ENCODE data around the gene RP2. TPM values are rescaled to one million over a fixed set of nuclear protein-coding genes. Genes with fewer than 3 reads are reported as not detected.

The RP2 gene
- total RNA-seq, 1 donor from 2014 or later, result 6.1 TPM

GRCh38 chrX:46912603-46913491 is 76.0 kb downstream of the RP2 start:
- H3K27ac ChIP-seq, result peak overlapping the region; percentile 53
- H3K4me3 ChIP-seq, result peak overlapping the region; percentile 53 to 59
- H3K27me3 ChIP-seq, result no peaks in the 10 kb centered on the region
- H3K36me3 ChIP-seq, result no peaks in the 10 kb centered on the region
- intact Hi-C loops (cut with DNase I), result no loop called here
- no peaks in the 10 kb centered on the region for H3K4me1 ChIP-seq
- TF ChIP-seq POLR2A (IDR thresholded peaks at IDR 0.05) (no peak), POLR2AphosphoS5 (IDR thresholded peaks at IDR 0.05; ENCODE audit: insufficient read depth in 1 of 2, low read depth in 1 of 2) (no peak), CTCF (IDR thresholded peaks at IDR 0.05) (peak in 1 of 3 experiments; percentile 28)
- H3K9me3 ChIP-seq, result no peaks in the 10 kb centered on the region
- DNase-seq (ENCODE audit: extremely low spot score in 2 of 2), result no peak

- no peaks in the 10 kb centered on the region for H3K36me3 ChIP-seq
- H3K27me3 ChIP-seq, result no peaks in the 10 kb centered on the region
- intact Hi-C loops (cut with DNase I), result no loop called here
- peak overlapping the region; percentile 53 to 59 for H3K4me3 ChIP-seq
- no peaks in the 10 kb centered on the region for H3K9me3 ChIP-seq
- no peak for TF ChIP-seq POLR2AphosphoS5 (IDR thresholded peaks at IDR 0.05; ENCODE audit: insufficient read depth in 1 of 2, low read depth in 1 of 2)
- TF ChIP-seq CTCF (IDR thresholded peaks at IDR 0.05), result no peak
- TF ChIP-seq POLR2A (IDR thresholded peaks at IDR 0.05), result no peak
- H3K27ac ChIP-seq, result no peak overlapping the region
- no peaks in the 10 kb centered on the region for H3K4me1 ChIP-seq
- DNase-seq (ENCODE audit: extremely low spot score in 2 of 2), result no peak
Measured at GRCh38 chrX:46913667-46914066, 76.8 kb downstream of the RP2 start.

DNA sequence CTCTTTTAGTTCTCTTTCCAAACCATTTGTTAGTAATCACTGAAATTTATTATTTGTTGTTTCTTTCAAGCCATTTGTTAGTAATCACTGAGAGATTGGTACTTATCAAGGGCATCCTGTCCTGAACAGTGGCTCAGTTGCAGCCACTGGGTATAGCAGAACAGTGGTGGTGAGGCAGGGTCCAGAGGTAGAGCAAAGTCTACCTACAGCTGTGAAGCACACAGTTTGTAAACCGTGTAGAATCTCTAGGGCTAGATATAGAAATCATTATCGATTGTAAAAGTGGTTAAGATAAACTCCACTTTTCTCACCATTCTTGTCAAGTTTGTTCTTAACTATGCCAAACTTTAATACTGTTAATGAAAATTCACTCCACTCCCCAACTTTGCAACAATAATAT is 79.4 kb downstream of the RP2 start:
- DNase-seq (ENCODE audit: extremely low spot score in 2 of 2), result no peak
- Histone ChIP-seq H3K4me3 (no peak overlapping the region), H3K9me3 (no peaks in the 10 kb centered on the region), H3K4me1 (no peaks in the 10 kb centered on the region), H3K36me3 (no peaks in the 10 kb centered on the region), H3K27me3 (no peaks in the 10 kb centered on the region), H3K27ac (no peak overlapping the region)
- no peak for TF ChIP-seq POLR2A (IDR thresholded peaks at IDR 0.05)
- TF ChIP-seq CTCF (IDR thresholded peaks at IDR 0.05), result no peak
- TF ChIP-seq POLR2AphosphoS5 (IDR thresholded peaks at IDR 0.05; ENCODE audit: insufficient read depth in 1 of 2, low read depth in 1 of 2), result no peak
- intact Hi-C loops (cut with DNase I), result no loop called here

DNA sequence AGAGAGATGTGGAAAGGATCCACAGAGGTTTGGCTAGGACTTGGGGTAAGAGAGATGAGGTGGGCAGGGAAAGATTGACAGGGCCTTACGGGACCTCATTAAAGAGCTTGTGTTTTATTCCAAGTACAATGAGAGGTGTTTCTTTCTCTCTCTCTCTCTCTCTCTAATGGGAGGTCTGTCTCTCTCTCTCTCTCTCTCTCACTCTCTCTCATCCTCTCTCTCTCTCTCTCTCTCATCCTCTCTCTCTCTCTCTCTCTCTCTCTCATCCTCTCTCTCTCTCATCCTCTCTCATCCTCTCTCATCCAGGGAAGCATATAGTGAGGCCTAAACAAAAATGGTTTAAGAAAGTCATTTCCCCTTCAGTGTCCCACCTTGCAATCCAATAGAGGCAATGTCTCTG is 80.8 kb downstream of the RP2 start:
- no peaks in the 10 kb centered on the region for H3K27me3 ChIP-seq
- DNase-seq (ENCODE audit: extremely low spot score in 2 of 2), result no peak
- H3K4me3 ChIP-seq, result no peak overlapping the region
- no peaks in the 10 kb centered on the region for H3K36me3 ChIP-seq
- no peak for TF ChIP-seq POLR2AphosphoS5 (IDR thresholded peaks at IDR 0.05; ENCODE audit: insufficient read depth in 1 of 2, low read depth in 1 of 2)
- no peak for TF ChIP-seq POLR2A (IDR thresholded peaks at IDR 0.05)
- no peak for TF ChIP-seq CTCF (IDR thresholded peaks at IDR 0.05)
- no peaks in the 10 kb centered on the region for H3K4me1 ChIP-seq
- intact Hi-C loops (cut with DNase I), result no loop called here
- no peak overlapping the region for H3K27ac ChIP-seq
- no peaks in the 10 kb centered on the region for H3K9me3 ChIP-seq

- intact Hi-C loops (cut with DNase I), result no loop called here
- DNase-seq (ENCODE audit: extremely low spot score in 2 of 2), result no peak
- H3K27me3 ChIP-seq, result no peaks in the 10 kb centered on the region
Measured at GRCh38 chrX:46918434-46918833, 81.6 kb downstream of the RP2 start.

More at GRCh38 chrX:46918434-46918833, 81.6 kb downstream of the RP2 start:
- H3K4me1 ChIP-seq, result no peaks in the 10 kb centered on the region
- H3K27ac ChIP-seq, result no peak overlapping the region
- H3K4me3 ChIP-seq, result no peak overlapping the region
- H3K9me3 ChIP-seq, result no peaks in the 10 kb centered on the region
- H3K36me3 ChIP-seq, result no peaks in the 10 kb centered on the region
- TF ChIP-seq POLR2AphosphoS5 (IDR thresholded peaks at IDR 0.05; ENCODE audit: insufficient read depth in 1 of 2, low read depth in 1 of 2) (no peak), POLR2A (IDR thresholded peaks at IDR 0.05) (no peak), CTCF (IDR thresholded peaks at IDR 0.05) (no peak)
